Muscle layer of colon (tissue), 2 donors: ENCODE data around the gene RSBN1.
"Not testable (repeated sequence)": the region's sequence is repeated elsewhere in the genome, so short reads cannot be mapped to it uniquely, and the experiment has no call there.

Source experiments
- H3K27ac ChIP-seq: one replicate; pipeline ENCODE4 v1.7.0; 2013; ENCODE audit warnings: low read depth, mild to moderate bottlenecking, low read length, moderate library complexity
- H3K27me3 ChIP-seq, 2 donors: one replicate each; pipeline ENCODE4 v1.7.0; 2013; ENCODE audit warnings: low read length in 2 of 2, mild to moderate bottlenecking in 2 of 2; ENCODE audit not compliant: insufficient read depth in 2 of 2, control insufficient read depth in 1 of 2
- H3K36me3 ChIP-seq: one replicate; pipeline ENCODE4 v1.7.0; 2013; ENCODE audit warnings: mild to moderate bottlenecking, low read length; ENCODE audit not compliant: insufficient read depth
- H3K4me1 ChIP-seq: one replicate; pipeline ENCODE4 v1.7.0; 2013; ENCODE audit warnings: mild to moderate bottlenecking, low read length; ENCODE audit not compliant: insufficient read depth
- H3K4me3 ChIP-seq, 2 donors: one replicate each; pipeline ENCODE4 v1.7.0; 2013; ENCODE audit warnings: low read length in 2 of 2, low read depth in 1 of 2, mild to moderate bottlenecking in 1 of 2, moderate library complexity in 1 of 2
- H3K9ac ChIP-seq: one replicate; pipeline ENCODE4 v1.7.0; 2013; ENCODE audit warnings: low read length
- H3K9me3 ChIP-seq: one replicate; pipeline ENCODE4 v1.7.0; 2013; ENCODE audit warnings: mild to moderate bottlenecking, low read length
- donor health status: abdominal sarcoma.
- donor health status: Adenocarcinoma of cecum.

Gene RSBN1

GRCh38 chr1:113753333-113753732, 58.9 kb downstream of the RSBN1 start:
- not testable (repeated sequence) for H3K9me3 ChIP-seq, H3K4me3 ChIP-seq, H3K27me3 ChIP-seq, H3K36me3 ChIP-seq, H3K9ac ChIP-seq, H3K4me1 ChIP-seq, H3K27ac ChIP-seq

- no peaks in the 10 kb centered on the region for H3K36me3 ChIP-seq
These were observed 60.8 kb downstream of the RSBN1 start for GRCh38 chr1:113751516-113751915.

GRCh38 chr1:113751114-113751513, 61.2 kb downstream of the RSBN1 start:
- Histone ChIP-seq H3K4me3 (no peak overlapping the region), H3K9ac (no peak overlapping the region), H3K36me3 (no peaks in the 10 kb centered on the region), H3K27ac (no peak overlapping the region), H3K27me3 (no peaks in the 10 kb centered on the region), H3K4me1 (no peaks in the 10 kb centered on the region), H3K9me3 (no peaks in the 10 kb centered on the region)

More at GRCh38 chr1:113751516-113751915, 60.8 kb downstream of the RSBN1 start:
- no peaks in the 10 kb centered on the region for H3K4me1 ChIP-seq
- H3K9ac ChIP-seq = no peak overlapping the region
- no peak overlapping the region for H3K27ac ChIP-seq
- no peaks in the 10 kb centered on the region for H3K27me3 ChIP-seq
- no peaks in the 10 kb centered on the region for H3K9me3 ChIP-seq
- no peak overlapping the region for H3K4me3 ChIP-seq

- Histone ChIP-seq H3K27me3 (no peaks in the 10 kb centered on the region), H3K4me1 (no peaks in the 10 kb centered on the region), H3K27ac (no peak overlapping the region), H3K4me3 (no peak overlapping the region), H3K36me3 (no peaks in the 10 kb centered on the region), H3K9me3 (no peaks in the 10 kb centered on the region), H3K9ac (no peak overlapping the region)
These were observed 62.9 kb downstream of the RSBN1 start for GRCh38 chr1:113749402-113749801.

GRCh38 chr1:113747376-113747775, 64.9 kb downstream of the RSBN1 start:
- Histone ChIP-seq H3K4me3 (no peak overlapping the region), H3K36me3 (no peaks in the 10 kb centered on the region), H3K9ac (no peak overlapping the region), H3K27me3 (no peaks in the 10 kb centered on the region), H3K9me3 (no peaks in the 10 kb centered on the region), H3K4me1 (no peaks in the 10 kb centered on the region), H3K27ac (no peak overlapping the region)

- H3K27me3 ChIP-seq = no peaks in the 10 kb centered on the region
- H3K27ac ChIP-seq = no peak overlapping the region
- H3K9ac ChIP-seq = no peak overlapping the region
- H3K4me1 ChIP-seq = no peaks in the 10 kb centered on the region
- H3K4me3 ChIP-seq = no peak overlapping the region
- H3K9me3 ChIP-seq = no peaks in the 10 kb centered on the region
- H3K36me3 ChIP-seq = no peaks in the 10 kb centered on the region
These were observed 66.9 kb downstream of the RSBN1 start for GRCh38 chr1:113745425-113745824.

GRCh38 chr1:113744114-113744513, 68.2 kb downstream of the RSBN1 start:
- Histone ChIP-seq H3K9me3 (no peaks in the 10 kb centered on the region), H3K9ac (no peak overlapping the region), H3K27ac (no peak overlapping the region), H3K27me3 (no peaks in the 10 kb centered on the region), H3K4me3 (no peak overlapping the region), H3K4me1 (no peaks in the 10 kb centered on the region), H3K36me3 (no peaks in the 10 kb centered on the region)

GRCh38 chr1:113742515-113742914, 69.8 kb downstream of the RSBN1 start:
- H3K4me3 ChIP-seq = no peak overlapping the region
- H3K9me3 ChIP-seq = no peaks in the 10 kb centered on the region
- H3K9ac ChIP-seq = no peak overlapping the region
- H3K27me3 ChIP-seq = no peaks in the 10 kb centered on the region
- peaks cover 6% of the 10 kb centered on the region for H3K36me3 ChIP-seq
- no peaks in the 10 kb centered on the region for H3K4me1 ChIP-seq
- H3K27ac ChIP-seq = no peak overlapping the region

GRCh38 chr1:113734357-113735055, 77.8 kb downstream of the RSBN1 start:
- Histone ChIP-seq H3K4me1 (no peaks in the 10 kb centered on the region), H3K9me3 (no peaks in the 10 kb centered on the region), H3K4me3 (no peak overlapping the region), H3K27me3 (no peaks in the 10 kb centered on the region), H3K27ac (no peak overlapping the region), H3K36me3 (peaks cover 12% of the 10 kb centered on the region), H3K9ac (no peak overlapping the region)

- Histone ChIP-seq H3K4me1 (no peaks in the 10 kb centered on the region), H3K9ac (no peak overlapping the region), H3K9me3 (no peaks in the 10 kb centered on the region), H3K27me3 (no peaks in the 10 kb centered on the region), H3K4me3 (no peak overlapping the region), H3K27ac (no peak overlapping the region), H3K36me3 (peaks cover 7% of the 10 kb centered on the region)
These were observed 79.5 kb downstream of the RSBN1 start for GRCh38 chr1:113732802-113733201.

GRCh38 chr1:113721010-113721409, 91.3 kb downstream of the RSBN1 start:
- Histone ChIP-seq H3K36me3 (peaks cover 5% of the 10 kb centered on the region), H3K27ac (no peak overlapping the region), H3K4me3 (no peak overlapping the region), H3K4me1 (no peaks in the 10 kb centered on the region), H3K27me3 (no peaks in the 10 kb centered on the region), H3K9me3 (no peaks in the 10 kb centered on the region), H3K9ac (no peak overlapping the region)

GRCh38 chr1:113718621-113719020, 93.7 kb downstream of the RSBN1 start:
- H3K36me3 ChIP-seq, H3K9me3 ChIP-seq, H3K9ac ChIP-seq, H3K4me3 ChIP-seq, H3K27ac ChIP-seq, H3K27me3 ChIP-seq, H3K4me1 ChIP-seq: not testable (repeated sequence)
